D721Med (cell line): Measurements from ENCODE around the gene C1orf216.
A peak's percentile ranks its signal among the peaks of the same experiment; 100 is the strongest.

Experiments
- DNase-seq: peaks from one replicate; pipeline ENCODE4 v3.0.0; 2011; ENCODE audit warnings: low spot score; ENCODE audit not compliant: insufficient read length
- FAIRE-seq: peaks from 2 replicates; lab custom pipeline; 2011; peaks lifted over from hg19 to GRCh38; lab: Jason Lieb, UNC
- TF ChIP-seq, protein P1 (sequence below): IDR thresholded peaks from 2 replicates; pipeline ENCODE4 v1.5.1; 2012; ENCODE audit warnings: mild to moderate bottlenecking, control low read depth; ENCODE audit not compliant: insufficient read depth; ENCODE audit errors: missing control alignments

The C1orf216 gene

DNA sequence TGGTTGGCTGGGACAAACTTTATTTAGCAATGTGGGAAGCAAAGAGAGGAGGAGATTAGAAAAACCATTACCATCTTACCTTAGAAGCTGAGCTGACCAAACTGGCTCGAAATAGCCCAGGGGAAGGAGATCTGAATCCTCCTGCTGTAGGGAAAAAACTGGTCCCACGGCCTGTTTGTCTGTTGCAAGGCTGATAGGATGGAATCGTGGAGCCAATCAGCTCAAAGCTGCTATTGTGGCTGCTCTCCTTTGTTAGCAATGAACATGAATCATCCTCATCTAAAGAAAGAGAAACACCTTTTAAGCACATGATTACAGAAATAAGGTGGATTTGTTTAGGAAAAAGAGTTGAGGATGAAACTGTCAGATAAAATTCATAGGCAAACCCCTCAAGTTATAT lies 29.6 kb upstream of the C1orf216 start:
- TF ChIP-seq, protein P1, sequence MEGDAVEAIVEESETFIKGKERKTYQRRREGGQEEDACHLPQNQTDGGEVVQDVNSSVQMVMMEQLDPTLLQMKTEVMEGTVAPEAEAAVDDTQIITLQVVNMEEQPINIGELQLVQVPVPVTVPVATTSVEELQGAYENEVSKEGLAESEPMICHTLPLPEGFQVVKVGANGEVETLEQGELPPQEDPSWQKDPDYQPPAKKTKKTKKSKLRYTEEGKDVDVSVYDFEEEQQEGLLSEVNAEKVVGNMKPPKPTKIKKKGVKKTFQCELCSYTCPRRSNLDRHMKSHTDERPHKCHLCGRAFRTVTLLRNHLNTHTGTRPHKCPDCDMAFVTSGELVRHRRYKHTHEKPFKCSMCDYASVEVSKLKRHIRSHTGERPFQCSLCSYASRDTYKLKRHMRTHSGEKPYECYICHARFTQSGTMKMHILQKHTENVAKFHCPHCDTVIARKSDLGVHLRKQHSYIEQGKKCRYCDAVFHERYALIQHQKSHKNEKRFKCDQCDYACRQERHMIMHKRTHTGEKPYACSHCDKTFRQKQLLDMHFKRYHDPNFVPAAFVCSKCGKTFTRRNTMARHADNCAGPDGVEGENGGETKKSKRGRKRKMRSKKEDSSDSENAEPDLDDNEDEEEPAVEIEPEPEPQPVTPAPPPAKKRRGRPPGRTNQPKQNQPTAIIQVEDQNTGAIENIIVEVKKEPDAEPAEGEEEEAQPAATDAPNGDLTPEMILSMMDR = no peak
- DNase-seq (no peak), FAIRE-seq (no peak)

DNA sequence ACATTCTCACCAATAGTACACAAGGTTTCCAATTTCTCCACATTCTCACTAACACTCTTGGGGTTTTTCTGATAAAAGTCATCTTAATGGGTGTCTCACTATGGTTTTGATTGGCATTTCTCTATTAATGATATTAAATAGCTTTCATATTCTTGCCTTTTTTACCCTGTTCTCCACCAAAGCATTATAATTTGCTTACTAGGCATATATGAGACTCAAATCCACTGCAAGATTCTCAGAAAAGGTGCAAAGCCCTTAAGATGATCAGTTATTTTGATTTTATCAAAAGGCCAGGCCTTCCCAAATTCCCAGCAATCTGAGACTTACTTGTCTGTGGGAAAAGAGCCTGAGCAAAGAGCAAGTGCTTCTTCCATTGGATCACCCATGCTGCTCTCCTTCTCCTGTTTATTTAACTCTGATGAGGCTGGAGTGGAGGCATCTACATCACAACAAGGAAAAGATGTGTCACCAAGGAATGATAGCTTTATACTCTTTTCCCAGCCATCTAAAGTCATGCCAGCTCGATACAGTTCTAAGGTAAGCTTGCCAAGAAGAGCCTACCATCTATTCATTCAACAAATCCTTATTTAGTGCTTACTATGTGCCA lies 26.5 kb upstream of the C1orf216 start:
- DNase-seq = no peak
- no peak for FAIRE-seq

DNA sequence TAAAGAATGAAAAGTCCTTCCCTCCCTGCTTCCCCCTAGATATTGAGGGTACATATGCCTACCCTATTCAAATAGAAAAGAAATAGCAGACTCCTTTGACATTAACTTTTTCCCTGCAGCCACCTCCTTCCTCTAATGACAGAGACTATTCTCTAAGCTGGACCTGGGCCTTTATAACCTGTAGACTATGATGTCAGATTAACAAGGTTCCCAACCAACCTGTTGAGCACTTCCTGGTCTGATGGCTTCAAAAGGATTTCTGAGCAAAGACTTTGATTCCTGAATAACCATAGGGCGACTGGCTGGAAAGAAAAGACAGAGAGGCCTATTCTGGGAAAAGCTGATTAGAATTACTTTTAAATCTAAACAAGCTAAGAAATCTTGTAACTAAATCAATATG lies 18.4 kb upstream of the C1orf216 start:
- DNase-seq = no peak
- no peak for FAIRE-seq
- TF ChIP-seq, protein P1 = no peak

More for the DNA sequence above, 26.5 kb upstream of the C1orf216 start:
- TF ChIP-seq, protein P1 = no peak

DNA sequence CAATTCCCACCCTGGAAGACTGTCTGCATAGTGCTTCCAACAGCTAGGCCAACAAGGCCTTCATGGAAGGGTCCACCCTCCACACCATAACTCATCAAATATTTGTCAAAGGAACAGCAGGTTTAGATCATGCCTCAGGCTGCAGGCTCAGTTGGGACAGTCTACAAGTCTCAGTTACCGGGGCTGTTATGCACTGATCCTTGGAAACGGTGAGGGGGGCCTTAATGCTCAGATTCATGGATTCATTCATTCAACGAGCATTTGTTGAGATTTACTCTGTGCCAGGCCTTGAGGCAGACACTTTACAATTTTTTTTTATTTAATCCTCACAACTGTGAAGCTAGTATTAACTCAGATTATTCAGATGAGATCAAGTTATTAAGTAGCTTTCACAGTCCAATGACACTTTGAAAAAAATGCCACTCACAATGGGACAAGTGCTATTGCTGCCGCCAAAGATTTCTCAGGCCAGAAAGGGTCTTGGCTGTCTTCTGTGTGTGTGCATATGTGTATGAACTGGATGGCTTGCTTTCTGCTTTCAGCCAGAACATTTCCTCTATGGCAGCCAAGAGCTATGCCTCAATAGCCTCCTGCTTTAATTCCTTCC lies 8.9 kb upstream of the C1orf216 start:
- TF ChIP-seq, protein P1 = no peak
- peak; percentile 70 for FAIRE-seq
- no peak for DNase-seq

DNA sequence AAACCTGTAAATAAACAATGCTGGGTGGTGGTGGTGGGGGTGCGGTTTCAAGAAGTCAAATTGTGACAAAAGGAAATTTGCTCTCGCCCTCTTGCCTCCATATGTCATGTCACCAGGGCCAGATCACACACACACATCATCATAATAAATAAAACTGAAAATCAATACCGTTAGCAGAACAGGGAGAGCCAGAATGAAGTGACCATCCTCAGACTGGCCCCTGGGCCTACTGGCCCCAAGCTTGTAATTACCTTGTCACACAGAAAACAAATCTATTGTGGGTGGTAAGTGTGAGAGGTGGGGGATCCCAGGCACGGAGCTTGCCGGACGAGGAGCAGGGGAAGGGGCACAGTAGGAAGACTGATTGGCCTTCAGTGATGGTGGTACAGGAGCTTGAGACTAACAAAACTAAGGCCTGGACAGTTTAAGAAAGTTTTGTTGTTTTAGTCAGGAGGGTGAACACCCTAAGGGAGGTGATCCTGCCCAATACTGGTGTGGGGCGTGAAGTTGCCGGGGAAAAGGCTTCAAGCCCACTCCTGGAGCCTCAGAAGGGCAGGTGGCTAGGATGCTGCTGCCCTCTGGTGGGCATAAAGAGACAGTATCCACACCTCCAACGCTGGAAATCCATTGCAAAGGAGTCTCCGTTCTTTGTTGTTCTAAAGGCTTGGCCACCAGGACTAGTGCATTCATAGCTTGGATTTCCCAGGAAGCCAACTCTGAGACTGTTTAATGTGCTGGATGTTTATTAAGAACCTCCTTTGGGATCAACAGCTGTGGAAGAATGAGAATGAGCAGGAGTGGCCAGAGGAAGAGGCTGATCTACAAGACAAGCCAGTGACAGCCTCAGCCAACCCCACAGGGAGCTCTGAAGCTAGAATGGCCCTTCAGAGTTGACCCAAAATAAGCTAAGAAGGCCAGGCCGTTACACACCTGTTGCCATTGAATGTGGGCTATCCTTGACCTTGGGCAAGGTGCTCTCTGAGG lies 8.1 kb upstream of the C1orf216 start:
- FAIRE-seq (no peak), DNase-seq (no peak)
- TF ChIP-seq, protein P1 = peak; percentile 83

DNA sequence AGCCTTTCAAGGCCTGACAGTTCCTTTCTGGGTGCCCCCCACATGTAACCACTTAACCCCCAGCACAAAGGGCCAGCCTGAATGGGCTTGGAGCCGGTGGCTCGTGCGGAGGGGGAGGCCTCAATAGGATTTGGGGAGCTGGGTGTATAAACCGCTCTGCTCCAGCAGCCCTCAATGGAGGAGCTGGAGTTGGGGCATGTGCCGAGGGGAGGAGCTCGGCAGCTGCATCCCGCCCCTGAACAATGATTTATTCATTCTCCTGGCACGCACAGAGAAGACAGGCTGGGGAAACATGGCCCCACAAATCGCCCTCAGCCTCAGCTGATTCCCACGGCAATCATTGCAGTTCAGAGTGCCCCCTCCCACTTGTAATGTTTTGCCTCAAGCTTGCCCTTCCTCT lies 6.9 kb upstream of the C1orf216 start:
- no peak for DNase-seq
- TF ChIP-seq, protein P1 = no peak
- no peak for FAIRE-seq
